Measurements from ENCODE around the gene PML.
"Not testable (repeated sequence)": the region's sequence is repeated elsewhere in the genome, so short reads cannot be mapped to it uniquely, and the experiment has no call there.

PML gene

GRCh38 chr15:74060251-74060650 lies 65.7 kb downstream of the PML start:
- TF ChIP-seq, protein P1, sequence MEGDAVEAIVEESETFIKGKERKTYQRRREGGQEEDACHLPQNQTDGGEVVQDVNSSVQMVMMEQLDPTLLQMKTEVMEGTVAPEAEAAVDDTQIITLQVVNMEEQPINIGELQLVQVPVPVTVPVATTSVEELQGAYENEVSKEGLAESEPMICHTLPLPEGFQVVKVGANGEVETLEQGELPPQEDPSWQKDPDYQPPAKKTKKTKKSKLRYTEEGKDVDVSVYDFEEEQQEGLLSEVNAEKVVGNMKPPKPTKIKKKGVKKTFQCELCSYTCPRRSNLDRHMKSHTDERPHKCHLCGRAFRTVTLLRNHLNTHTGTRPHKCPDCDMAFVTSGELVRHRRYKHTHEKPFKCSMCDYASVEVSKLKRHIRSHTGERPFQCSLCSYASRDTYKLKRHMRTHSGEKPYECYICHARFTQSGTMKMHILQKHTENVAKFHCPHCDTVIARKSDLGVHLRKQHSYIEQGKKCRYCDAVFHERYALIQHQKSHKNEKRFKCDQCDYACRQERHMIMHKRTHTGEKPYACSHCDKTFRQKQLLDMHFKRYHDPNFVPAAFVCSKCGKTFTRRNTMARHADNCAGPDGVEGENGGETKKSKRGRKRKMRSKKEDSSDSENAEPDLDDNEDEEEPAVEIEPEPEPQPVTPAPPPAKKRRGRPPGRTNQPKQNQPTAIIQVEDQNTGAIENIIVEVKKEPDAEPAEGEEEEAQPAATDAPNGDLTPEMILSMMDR (IDR thresholded peaks at IDR 0.05; ENCODE audit: low read depth, low read length) = no peak
- H3K4me3 ChIP-seq (ENCODE audit: low read depth, low read length) = no peak overlapping the region

GRCh38 chr15:74062236-74062635 lies 67.7 kb downstream of the PML start:
- TF ChIP-seq, protein P1 (IDR thresholded peaks at IDR 0.05; ENCODE audit: low read depth, low read length) = no peak
- no peak overlapping the region for H3K4me3 ChIP-seq (ENCODE audit: low read depth, low read length)

DNA sequence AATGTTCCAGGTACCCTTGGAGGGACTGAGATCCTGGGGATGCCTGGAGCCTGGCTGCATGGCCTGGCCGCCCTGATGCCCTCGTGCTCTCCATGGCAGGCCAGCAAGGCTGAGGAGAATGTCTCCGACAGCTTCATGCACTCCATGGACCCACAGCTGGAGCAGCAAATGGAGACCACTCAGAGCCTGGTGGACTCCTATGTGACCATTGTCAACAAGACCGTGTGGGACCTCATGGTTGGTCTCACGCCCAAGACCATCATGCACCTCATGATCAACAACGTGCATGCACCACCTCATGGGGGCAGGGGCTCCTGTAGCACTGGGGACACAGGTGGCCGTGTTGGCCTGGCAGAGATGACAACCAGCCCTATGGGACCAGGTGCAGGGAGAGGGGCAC lies 68.2 kb downstream of the PML start:
- TF ChIP-seq, protein P1 (IDR thresholded peaks at IDR 0.05; ENCODE audit: low read depth, low read length) = no peak
- H3K4me3 ChIP-seq (ENCODE audit: low read depth, low read length) = no peak overlapping the region

DNA sequence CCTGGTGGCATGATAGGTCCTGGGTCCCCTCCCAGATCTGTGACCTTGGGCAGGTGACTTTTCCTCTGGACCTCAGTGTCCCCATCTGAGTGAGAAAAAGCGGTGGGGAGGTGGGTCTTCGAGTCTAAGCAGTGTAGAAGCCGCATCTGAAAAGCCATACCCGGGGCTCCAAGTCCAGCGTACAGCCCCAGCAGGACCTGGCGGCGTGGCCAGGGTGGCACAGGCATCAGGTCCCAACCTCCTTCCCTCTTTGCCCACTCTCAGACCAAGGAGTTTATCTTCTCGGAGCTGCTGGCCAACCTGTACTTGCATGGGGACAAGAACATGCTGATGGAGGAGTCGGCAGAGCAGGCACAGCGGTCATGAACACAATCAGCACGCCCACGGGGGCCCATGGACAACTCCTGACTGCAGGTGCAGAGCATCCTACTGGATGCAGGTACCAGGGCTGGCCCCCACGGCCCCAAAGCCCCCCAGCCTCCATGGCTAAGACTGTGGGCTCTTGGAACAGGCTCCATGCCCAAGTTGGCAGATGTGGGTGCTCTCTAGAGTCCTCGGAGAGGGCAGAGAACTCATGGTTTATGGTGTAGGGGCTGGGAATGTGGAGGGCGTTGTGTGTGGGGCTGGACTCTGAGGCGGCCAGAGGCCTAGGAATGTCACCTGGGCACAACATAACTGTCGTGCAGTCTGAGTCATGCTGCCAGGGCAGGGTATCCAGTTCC lies 69.1 kb downstream of the PML start:
- not testable (repeated sequence) for H3K4me3 ChIP-seq (ENCODE audit: low read depth, low read length)

GRCh38 chr15:74064183-74064582 lies 69.7 kb downstream of the PML start:
- not testable (repeated sequence) for H3K4me3 ChIP-seq (ENCODE audit: low read depth, low read length)

GRCh38 chr15:74064822-74065221 lies 70.3 kb downstream of the PML start:
- H3K4me3 ChIP-seq (ENCODE audit: low read depth, low read length) = not testable (repeated sequence)

DNA sequence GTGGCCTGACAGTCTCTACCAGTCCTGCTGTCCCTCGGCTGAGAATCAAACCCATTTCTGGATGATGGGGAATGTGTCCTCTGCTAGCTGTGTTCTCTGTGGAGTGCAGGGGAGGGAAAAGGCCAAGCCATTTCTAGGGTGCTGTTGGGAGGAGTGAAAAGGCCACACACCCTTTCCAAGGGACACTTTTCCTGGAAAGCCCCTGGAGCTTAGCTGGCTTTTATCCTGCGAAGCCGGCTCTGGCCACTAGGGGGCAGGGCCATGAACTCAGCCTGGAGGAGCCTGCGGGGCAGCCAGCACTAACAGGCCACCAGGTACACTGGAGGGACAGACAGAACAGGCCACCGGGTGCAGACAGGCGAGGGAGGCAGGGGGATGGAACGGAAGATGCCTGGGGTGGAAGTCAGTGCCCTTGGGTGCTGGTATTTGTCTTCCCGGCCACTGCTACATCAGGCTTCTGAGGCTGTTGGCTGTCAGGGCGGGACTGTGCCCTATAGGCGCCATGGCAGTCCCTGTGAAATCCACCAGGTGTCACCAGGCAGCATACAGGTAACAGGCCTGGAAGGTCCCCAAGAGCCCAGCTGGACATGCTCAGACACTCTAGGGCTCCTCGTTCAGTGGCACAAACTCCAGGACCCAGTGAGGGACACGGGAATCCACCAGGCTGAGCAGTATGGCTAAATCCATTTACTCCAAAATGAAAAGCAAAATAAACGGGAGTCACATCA lies 71.3 kb downstream of the PML start:
- H3K4me3 ChIP-seq (ENCODE audit: low read depth, low read length) = not testable (repeated sequence)
- TF ChIP-seq, protein P1 (IDR thresholded peaks at IDR 0.05; ENCODE audit: low read depth, low read length) = peak; percentile 15; the same call in 1 of the 2 replicates

- H3K4me3 ChIP-seq (ENCODE audit: low read depth, low read length) = not testable (repeated sequence)
Measured at GRCh38 chr15:74071645-74072044, 77.1 kb downstream of the PML start.

DNA sequence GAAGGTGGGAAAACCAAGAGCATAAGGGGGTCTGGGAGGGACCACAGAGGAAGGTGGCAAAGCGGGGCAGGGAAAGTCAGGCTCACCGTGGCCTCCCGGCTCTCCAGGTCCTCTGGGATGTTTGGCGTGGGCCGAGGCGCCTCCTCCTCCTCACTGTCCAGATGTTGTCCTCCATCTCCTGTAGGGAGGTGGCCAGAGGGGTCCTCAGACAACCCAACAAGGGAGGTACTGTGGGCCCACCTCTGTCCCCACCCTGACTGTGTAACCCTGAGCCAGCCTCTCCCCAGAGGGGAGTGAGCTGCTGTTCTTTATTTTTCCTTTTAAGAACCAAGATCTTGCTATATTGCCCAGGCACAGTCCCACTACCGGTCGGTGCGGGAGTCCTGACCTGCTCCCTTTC lies 77.6 kb downstream of the PML start:
- H3K4me3 ChIP-seq (ENCODE audit: low read depth, low read length) = not testable (repeated sequence)

- TF ChIP-seq, protein P1 (IDR thresholded peaks at IDR 0.05; ENCODE audit: low read depth, low read length) = peak; percentile 9; the same call in 1 of the 2 replicates
- not testable (repeated sequence) for H3K4me3 ChIP-seq (ENCODE audit: low read depth, low read length)
Measured at GRCh38 chr15:74072614-74073337, 78.3 kb downstream of the PML start.

DNA sequence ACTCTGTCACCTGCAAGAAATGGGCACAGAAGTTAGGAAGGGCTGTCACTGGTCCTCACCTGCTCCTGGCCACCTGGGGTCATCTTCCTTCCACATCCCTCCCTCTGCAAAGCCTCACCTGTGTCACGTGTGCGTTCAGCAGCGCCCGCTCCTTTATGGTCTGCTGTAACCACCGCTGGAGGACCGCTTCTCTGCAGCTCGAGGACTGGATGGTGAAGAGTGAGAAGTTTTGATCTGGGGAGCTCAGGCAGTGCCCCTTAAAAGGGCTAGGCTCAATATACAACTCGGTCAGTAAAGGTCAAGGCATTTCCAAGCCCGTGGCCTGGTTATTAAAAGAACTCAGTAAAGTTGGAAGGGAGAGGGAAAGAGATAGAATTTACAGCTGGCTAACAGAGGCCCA lies 81.3 kb downstream of the PML start:
- not testable (repeated sequence) for H3K4me3 ChIP-seq (ENCODE audit: low read depth, low read length)

DNA sequence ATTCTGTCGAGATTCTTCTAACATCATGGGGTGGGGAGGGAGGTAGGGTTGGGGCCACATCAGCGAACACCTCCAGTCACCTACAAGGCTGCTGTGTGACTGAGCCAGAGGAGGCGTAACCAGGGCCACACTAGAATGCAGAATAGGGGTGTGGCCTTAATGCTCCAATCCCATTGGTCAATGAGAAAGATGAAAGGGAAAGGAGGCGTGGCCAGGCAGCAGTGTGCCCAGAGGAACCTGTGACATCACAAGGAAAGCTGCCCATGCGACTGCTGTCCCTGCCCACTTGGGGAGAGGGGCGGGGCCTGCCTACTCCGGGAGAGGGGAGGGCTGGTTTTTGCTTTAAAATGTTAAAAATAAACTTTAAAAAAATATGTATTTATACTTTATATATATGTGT lies 87.9 kb downstream of the PML start, which contains the start of gene GOLGA6A:
GOLGA6A (minus strand) TSS at position 101 of the 400 bp plus-strand sequence; CDS start at position 60, 41 bp downstream.
- H3K4me3 ChIP-seq (ENCODE audit: low read depth, low read length) = not testable (repeated sequence)

- H3K4me3 ChIP-seq (ENCODE audit: low read depth, low read length) = not testable (repeated sequence)
Measured at GRCh38 chr15:74094567-74094966, 100.1 kb downstream of the PML start.

Measured in WI38 (cell line).